ENCODE data around the gene VSTM2B.

VSTM2B gene

DNA sequence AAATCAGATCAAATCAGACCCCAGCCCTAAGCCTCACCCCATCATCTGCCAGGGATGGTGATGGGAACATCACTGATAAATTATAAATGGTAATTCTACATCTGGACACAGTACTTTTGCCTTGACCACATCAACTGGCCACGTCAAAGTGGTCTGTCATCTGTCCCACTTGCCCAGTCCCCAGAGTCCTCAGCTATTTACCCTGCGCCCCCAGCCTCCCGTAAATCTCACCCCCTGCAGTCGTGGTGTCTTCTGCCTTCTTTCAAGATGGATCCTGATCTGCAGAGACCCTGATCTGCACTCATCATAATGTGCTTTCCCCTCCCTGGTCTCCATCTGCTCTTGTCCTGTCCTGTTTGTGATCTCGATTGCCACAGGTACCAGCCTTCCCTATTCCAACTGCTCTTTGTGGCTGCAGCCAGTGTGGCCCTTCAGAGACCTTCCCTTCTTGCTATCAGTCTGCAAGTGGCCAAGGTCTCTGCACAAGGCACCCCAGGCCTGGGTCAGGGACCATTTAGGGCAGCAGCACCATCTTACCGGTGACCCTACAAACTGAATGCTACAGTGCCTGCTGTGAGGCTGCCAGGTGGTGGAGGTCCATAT, 53.6 kb downstream of the VSTM2B start:
- DNase-seq (ENCODE audit: low read depth) = no peak
- no peak overlapping the region for H3K4me3 ChIP-seq (ENCODE audit: low read depth, low read length)
- TF ChIP-seq, protein P1, sequence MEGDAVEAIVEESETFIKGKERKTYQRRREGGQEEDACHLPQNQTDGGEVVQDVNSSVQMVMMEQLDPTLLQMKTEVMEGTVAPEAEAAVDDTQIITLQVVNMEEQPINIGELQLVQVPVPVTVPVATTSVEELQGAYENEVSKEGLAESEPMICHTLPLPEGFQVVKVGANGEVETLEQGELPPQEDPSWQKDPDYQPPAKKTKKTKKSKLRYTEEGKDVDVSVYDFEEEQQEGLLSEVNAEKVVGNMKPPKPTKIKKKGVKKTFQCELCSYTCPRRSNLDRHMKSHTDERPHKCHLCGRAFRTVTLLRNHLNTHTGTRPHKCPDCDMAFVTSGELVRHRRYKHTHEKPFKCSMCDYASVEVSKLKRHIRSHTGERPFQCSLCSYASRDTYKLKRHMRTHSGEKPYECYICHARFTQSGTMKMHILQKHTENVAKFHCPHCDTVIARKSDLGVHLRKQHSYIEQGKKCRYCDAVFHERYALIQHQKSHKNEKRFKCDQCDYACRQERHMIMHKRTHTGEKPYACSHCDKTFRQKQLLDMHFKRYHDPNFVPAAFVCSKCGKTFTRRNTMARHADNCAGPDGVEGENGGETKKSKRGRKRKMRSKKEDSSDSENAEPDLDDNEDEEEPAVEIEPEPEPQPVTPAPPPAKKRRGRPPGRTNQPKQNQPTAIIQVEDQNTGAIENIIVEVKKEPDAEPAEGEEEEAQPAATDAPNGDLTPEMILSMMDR (IDR thresholded peaks at IDR 0.05; ENCODE audit: insufficient read depth, low read depth, low read length, missing control alignments) = no peak

DNA sequence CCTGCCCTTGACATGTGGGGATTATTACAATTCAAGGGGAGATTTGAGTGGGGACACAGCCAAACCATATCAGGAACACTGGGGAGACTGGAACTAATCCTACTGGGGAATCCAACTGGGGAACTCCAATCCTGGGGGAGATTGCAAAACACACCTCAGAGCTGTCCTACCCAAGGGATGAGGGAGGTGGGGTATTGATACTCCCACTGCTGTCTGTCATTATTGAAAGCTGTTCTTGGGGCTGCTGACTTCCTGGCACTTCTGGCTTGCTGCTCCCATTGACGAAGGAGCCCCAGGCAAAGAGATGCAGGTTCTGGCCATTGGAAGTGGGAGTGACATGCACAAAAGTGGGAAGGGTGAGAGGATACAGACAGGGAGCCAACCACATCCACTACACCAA, 55.6 kb downstream of the VSTM2B start:
- no peak overlapping the region for H3K4me3 ChIP-seq (ENCODE audit: low read depth, low read length)
- no peak for DNase-seq (ENCODE audit: low read depth)
- TF ChIP-seq, protein P1 (IDR thresholded peaks at IDR 0.05; ENCODE audit: insufficient read depth, low read depth, low read length, missing control alignments) = no peak

DNA sequence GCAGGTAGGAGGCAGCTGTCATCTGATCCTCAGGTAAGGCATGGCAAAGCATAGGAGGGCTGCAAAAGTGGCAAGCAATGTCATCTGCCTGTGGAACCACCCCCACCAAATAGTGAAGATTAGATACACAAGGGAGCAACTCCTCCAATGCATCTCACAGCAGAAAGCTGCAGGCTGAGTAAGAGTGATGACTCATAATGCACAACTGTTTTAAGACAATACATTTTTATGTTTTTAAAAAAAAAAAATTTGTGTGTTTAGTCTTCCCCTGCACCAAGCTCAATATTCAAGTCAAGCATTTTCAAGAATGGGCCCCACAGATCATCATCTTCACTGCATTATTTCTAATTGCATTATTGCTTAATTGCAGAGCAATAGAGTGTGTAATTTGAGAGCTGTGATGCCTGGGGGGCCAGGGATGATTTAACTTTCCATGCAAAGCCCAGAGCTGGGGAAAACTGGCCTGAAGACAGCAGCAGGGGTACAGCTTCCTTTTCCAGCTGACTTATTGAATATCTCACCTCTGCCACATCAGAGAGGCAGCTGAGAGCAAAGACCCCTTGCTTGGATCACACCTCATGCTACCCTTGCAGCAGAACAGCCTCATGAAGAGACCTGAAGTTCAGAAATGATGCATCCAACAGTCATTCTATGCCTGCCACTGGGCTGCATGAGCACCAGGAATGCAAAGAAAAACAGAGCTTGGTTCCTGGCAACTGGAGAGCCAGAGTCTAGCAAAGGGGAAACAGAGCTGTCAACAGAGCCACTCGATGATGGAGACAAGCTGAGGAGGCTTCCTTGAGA, 57.6 kb downstream of the VSTM2B start:
- TF ChIP-seq, protein P1 (IDR thresholded peaks at IDR 0.05; ENCODE audit: insufficient read depth, low read depth, low read length, missing control alignments) = no peak
- no peak for DNase-seq (ENCODE audit: low read depth)
- no peak overlapping the region for H3K4me3 ChIP-seq (ENCODE audit: low read depth, low read length)

DNA sequence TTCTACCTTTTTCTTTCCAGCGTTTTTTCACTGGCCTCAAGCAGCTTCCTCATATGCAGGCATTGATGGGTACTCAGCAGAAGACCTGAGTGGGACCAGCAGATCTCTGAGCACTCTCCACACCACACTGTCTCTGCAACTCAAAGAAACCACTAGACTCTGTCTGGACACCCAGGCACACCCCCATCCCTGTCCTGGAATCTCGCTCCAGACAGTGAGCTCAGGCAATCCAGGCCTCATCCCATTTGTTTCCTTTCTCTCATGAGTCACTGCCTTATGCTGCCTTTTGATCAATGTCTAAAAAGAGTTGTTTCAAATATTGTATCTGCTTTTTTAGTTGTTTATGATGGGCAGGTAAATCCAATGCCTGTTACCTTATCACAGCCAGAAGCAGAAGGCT, 60.6 kb downstream of the VSTM2B start:
- TF ChIP-seq, protein P1 (IDR thresholded peaks at IDR 0.05; ENCODE audit: insufficient read depth, low read depth, low read length, missing control alignments) = no peak
- no peak overlapping the region for H3K4me3 ChIP-seq (ENCODE audit: low read depth, low read length)
- DNase-seq (ENCODE audit: low read depth) = no peak

DNA sequence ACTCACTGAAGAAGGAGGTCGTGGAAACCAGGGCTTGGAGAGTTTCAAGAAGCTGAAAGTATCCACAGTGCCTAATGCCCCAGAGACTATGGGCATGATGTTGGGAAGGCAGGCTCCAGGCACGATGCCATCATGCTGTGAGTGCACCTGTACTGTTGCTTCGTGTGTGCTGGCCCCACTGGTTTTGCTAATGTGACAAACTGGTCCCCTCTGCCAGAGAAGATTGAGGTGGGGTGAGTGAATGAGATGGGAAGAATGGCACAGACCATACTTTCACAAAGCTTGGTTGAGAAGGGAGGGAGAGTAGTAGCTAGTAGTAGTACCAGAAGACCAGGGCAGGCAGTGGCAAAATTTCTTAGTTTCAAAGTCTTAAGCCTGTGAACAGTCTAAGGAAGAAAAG, 61.3 kb downstream of the VSTM2B start:
- TF ChIP-seq, protein P1 (IDR thresholded peaks at IDR 0.05; ENCODE audit: insufficient read depth, low read depth, low read length, missing control alignments) = no peak
- H3K4me3 ChIP-seq (ENCODE audit: low read depth, low read length) = no peak overlapping the region
- DNase-seq (ENCODE audit: low read depth) = no peak

DNA sequence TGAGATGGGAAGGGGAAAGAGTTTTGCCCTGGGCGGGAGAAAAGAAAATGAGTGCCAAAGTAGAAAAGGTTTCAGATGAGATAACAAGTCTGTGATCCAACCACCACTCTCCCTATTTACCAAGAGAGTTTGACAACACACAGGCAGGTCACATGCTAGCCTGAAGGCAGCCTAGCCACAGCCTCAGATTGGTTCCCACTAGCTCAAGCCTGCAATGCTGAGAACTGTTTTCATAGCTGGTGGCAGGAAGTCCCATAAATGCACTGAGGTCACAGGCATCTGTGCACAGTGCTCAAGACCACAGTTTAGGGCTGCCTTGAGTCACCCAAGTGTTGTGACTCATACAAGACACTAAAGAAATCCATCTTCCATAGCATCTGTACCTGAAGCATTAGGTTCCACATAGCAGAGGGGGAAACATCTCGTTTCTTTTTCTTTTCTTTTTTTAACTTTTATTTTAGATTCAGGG, 61.8 kb downstream of the VSTM2B start:
- H3K4me3 ChIP-seq (ENCODE audit: low read depth, low read length) = no peak overlapping the region
- peak; percentile 91 for DNase-seq (ENCODE audit: low read depth)
- TF ChIP-seq, protein P1 (IDR thresholded peaks at IDR 0.05; ENCODE audit: insufficient read depth, low read depth, low read length, missing control alignments) = no peak
